Retina (tissue), 1 donor: ENCODE measurements around the gene TGFBR3L.

Experiments
- DNase-seq: peaks from one replicate; pipeline ENCODE4 v3.0.0-alpha.2; 2016

The TGFBR3L gene

GRCh38 chr19:7914598-7915045 is at the start of gene TGFBR3L:
TSS of gene TGFBR3L (plus strand) at chr19:7914830.
- no peak for DNase-seq

GRCh38 chr19:7865262-7865911 is 49.2 kb upstream of the TGFBR3L start:
- DNase-seq = no peak

GRCh38 chr19:7866399-7867091 is 48.1 kb upstream of the TGFBR3L start:
- DNase-seq = no peak

GRCh38 chr19:7867092-7867844 is 47.4 kb upstream of the TGFBR3L start:
- no peak for DNase-seq

- no peak for DNase-seq
These were observed 46.3 kb upstream of the TGFBR3L start for GRCh38 chr19:7868326-7868670.

GRCh38 chr19:7868671-7869452 is 45.8 kb upstream of the TGFBR3L start:
- peak; percentile 89 for DNase-seq

- no peak for DNase-seq
These were observed 45.1 kb upstream of the TGFBR3L start for GRCh38 chr19:7869453-7869909.

GRCh38 chr19:7869910-7870511 is 44.6 kb upstream of the TGFBR3L start:
- no peak for DNase-seq

GRCh38 chr19:7870571-7871436 is 43.8 kb upstream of the TGFBR3L start:
- DNase-seq = no peak

- peak; percentile 81 for DNase-seq
These were observed 43.0 kb upstream of the TGFBR3L start for GRCh38 chr19:7871437-7872305.

GRCh38 chr19:7872306-7873204 is 42.1 kb upstream of the TGFBR3L start:
- no peak for DNase-seq

GRCh38 chr19:7873304-7874075 is 41.1 kb upstream of the TGFBR3L start:
- no peak for DNase-seq

GRCh38 chr19:7874076-7874896 is 40.3 kb upstream of the TGFBR3L start, which contains the start of gene PRR36:
TSS of gene PRR36 (minus strand) at chr19:7874390. CDS start at chr19:7873689, 701 bp downstream.
- peak; percentile 96 for DNase-seq

GRCh38 chr19:7874897-7875273 is 39.7 kb upstream of the TGFBR3L start:
- no peak for DNase-seq

- DNase-seq = no peak
These were observed 37.3 kb upstream of the TGFBR3L start for GRCh38 chr19:7877249-7877836.

GRCh38 chr19:7879111-7879807 is 35.4 kb upstream of the TGFBR3L start:
- DNase-seq = no peak
